Measurements from ENCODE around the gene GRM7.
"Not testable (repeated sequence)": the region's sequence is repeated elsewhere in the genome, so short reads cannot be mapped to it uniquely, and the experiment has no call there.

Gene GRM7

DNA sequence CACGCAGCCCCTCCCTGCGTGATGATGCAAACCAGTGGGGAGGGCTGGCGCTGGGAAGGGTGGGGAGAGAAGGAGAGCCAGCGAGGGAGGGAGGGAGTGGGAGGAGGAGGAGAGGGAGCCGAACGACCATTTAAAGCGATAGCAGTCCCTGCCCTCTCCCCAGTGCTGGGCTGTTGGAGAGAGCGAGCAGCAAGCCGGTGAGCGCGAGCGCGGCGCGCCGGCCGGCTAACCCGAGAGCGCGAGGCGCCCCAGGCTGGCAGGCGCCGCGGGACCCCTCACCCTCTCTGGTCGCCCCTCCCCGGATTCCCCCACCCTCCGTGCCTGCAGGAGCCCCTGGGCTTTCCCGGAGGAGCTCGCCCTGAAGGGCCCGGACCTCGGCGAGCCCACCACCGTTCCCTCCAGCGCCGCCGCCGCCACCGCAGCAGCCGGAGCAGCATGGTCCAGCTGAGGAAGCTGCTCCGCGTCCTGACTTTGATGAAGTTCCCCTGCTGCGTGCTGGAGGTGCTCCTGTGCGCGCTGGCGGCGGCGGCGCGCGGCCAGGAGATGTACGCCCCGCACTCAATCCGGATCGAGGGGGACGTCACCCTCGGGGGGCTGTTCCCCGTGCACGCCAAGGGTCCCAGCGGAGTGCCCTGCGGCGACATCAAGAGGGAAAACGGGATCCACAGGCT, at the start of gene GRM7:
TSS of gene GRM7 (plus strand) at position 162 of the 671 bp plus-strand sequence.
- no peak for DNase-seq (ENCODE audit: low read depth)

DNA sequence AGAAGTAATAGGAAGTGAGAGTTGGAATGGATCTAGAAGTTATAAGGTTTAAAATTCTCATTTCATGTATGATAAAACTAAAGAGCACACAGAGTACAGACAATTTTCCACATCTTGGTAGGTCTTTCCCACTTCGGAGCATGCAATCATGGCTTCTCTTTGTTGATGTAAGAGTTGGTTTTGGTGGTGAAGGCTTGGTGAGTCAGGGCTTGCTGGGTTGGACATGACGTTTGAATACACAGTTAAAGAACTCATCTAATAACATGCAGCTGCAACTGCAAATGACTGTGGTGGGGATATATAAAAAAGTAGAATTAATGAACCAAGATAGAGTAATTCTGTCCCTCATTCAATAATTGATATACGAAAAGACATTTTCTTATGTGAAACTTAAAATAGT, 39.5 kb upstream of the GRM7 start:
- DNase-seq (ENCODE audit: low read depth) = no peak

DNA sequence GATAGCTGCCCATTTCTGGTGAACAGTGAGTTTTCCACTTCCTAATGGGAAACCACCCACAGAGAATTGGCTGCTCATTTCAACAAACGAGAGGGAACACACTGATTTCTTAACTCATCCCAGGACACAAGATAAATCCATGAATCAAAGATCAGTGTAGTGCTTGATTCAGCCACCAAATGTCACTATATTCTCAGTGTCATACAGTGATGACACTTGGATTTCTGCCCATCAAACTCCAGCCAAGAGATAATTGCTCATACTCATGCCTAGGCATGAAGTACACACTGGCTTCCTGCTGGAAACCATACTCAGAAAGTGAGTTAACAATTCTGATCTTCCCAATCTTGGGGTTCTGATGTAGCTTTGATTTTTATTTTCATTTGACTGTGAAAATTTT, 35.4 kb upstream of the GRM7 start:
- DNase-seq (ENCODE audit: low read depth) = no peak

DNA sequence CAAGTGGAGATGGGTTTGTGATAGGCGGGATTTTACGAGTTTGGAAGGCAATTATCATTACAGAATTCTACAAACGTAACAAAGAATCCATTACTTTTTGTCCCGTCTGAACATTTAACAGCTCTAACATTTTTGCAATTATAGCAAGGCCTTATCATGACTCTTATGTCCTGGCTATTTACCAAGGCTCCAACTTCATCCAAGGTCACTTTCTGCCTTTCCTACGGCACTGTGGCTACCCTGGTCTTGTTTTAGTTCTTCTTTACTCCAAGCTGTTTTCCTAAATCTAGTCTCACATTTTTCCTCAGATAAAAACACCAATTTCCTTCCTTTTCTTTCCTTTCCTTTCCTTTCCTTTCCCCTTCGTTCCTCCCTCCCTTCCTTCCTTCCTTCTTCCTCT, 33.5 kb upstream of the GRM7 start:
- no peak for DNase-seq (ENCODE audit: low read depth)

DNA sequence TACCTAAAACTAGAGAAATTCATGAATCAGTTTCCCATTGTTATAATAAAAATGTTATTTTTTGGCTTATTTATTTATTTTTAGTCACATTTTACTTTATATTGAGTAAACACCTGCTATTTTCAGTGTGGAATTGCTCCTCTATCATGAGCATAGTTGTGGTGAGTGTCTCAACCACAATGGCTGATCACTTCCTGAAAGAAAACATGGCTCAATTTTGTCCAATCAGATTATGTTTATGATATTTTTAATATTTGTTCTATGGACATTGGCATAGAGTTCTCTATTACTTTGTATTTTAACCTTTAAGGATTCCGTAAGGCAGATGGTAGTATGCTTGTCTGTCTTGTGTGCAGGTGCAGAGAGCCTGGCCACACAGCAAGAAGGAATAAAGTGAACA, 16.2 kb upstream of the GRM7 start:
- no peak for DNase-seq (ENCODE audit: low read depth)

DNA sequence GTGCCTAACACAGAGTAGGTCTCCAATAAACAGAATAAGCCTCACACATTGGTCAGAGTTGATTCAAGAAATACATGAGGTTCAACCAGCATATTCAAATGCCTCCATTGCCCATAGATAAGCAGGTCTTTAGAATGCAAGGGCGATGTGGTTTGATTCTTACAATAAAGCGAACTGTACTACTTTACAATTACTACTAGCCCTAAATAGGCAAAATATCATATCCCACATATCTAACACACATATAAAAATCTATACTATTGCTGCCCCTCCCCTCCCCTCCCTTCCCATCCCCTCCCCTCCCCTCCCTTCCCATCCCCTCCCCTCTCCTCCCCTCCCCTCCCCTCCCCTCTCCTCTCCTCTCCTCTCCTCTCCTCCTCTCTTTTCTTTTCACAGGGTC, 6.7 kb upstream of the GRM7 start:
- DNase-seq (ENCODE audit: low read depth) = no peak

DNA sequence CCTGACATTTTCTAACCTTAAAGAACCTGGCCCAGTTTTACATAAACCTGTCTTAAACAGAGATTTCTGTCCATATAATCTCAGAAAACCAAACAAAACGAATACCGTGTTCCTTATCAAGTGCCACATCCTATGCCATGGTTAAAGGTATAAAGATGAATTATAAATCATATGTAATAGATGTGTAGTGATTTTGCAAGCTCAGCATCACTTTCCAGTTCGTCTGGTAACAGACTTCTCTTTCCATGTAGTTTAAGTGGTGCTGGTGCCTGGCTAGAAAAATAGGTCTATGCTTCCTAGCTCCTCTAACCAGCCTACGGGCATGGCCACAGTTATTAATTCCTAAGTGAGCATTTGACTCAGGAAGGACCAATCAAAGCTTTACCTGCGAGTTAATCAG, 3.4 kb upstream of the GRM7 start:
- no peak for DNase-seq (ENCODE audit: low read depth)

DNA sequence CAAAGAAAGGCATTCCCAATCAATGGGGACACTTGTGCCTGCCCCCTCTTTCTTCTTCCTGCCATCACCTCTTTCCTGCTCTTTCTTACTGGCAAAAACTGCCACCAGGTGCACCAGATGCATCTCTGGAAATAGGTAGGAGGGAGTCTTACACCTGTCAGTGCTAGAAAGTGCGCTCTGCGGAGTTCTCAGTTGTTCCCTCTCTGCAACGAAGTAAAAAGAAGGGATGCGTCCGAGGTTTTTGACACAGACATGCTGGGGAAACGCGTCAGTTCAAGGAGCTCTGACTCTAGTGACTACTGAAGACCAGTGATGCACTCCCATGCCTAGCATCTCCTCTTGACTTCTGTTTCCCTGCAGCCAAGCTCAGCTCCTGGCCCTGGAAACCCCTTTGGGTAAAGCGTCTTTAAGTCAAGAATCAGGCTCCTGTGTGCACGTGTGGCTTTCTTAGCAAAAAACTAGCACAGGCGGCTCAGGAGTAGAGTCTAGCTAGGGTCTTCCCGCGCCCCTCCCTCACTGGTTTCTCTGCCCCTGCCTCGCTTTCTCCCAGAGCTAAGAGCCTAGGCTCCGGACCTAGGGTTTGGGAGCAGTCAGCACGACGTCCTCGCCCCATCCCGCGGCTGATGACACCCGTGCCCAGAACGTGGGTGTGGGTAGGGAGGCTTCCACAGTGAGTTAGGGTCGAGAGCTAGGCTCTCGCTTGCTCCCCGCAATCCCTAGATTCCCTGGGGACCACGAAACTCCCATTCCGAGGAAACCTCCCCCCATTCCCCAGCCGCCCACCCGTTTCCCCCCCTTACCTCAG, 564 bp upstream of the GRM7 start:
- no peak for DNase-seq (ENCODE audit: low read depth)

DNA sequence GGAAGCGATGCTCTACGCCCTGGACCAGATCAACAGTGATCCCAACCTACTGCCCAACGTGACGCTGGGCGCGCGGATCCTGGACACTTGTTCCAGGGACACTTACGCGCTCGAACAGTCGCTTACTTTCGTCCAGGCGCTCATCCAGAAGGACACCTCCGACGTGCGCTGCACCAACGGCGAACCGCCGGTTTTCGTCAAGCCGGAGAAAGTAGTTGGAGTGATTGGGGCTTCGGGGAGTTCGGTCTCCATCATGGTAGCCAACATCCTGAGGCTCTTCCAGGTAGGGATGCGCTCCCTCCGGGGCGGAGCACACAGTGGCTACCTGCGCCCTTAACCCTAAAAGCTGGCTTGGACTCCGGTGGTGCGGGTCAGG, 698 bp downstream of the GRM7 start:
- DNase-seq (ENCODE audit: low read depth) = no peak

DNA sequence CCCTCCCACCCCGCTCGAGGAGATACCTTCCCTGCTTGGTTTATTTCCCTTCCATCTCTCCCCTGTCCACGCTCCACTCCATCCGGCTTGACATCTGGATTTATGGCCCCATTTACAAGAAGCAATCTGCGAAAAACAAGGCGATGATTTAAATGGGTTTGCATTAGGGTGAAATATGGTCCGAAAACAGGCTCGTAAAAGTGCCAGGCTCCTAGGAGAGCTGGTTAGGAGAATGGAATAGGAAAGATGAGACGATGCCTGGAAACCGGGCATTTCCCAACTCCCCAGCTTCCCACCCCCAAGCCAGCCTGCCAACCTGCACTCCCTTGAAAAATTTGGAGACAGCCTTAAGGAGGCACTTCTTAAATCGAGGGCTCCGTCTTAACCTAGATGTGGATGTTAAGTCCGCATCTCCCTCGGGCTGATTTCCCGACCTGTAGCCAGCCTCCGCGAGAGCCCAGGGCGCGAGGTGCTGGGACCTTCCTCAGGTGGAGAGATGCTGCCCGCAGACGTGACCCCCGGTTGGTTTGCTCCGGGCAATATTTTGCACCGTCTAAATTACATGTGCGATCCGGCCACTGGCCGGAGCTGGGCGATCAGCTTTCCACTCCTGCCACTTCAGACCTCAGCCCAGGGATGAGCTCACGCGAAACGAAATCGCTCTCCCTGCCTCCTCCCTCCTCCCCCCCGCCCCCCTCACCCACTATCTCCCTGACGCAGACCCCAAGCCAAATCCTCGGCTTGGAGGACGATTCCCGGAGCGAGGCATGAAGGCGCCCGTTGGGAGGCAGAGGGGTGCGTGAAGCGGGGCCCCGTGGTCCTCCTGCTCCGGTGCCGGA, 1.3 kb downstream of the GRM7 start:
- no peak for DNase-seq (ENCODE audit: low read depth)

DNA sequence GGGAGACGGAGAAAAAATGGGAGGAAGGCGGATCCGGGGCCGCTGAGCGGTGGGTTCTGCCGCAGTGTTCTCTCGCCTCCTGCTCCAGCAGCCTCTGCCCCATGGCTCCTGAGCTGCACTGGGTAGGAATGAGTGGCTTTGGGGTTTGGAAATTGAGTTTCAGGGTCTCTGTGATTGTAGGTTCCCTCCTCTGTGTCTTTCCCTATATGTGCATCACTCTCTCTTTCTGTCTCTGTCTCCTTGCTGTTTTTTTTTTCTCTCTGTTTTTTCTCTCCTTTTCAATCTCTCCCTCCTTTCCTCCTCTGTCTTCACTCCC, 1.9 kb downstream of the GRM7 start:
- DNase-seq (ENCODE audit: low read depth) = no peak

DNA sequence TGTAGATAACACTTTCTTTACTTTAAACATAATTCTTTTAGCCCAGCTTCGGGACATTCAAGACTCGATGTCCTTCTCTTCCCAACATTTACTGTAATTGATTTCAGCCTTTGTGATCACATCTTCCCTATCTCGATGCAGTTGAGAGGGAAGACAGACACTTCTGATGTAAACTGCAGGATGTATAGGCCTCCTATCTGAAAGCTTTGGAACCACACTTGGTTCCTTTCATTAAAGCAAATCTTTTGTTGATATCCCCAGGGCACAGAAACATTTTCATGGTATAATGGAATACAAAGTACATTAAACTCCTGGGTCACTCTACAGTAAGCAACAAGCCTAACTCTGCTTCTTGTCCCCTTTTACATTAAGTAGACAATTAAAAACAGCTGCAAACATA, 6.4 kb downstream of the GRM7 start:
- no peak for DNase-seq (ENCODE audit: low read depth)

DNA sequence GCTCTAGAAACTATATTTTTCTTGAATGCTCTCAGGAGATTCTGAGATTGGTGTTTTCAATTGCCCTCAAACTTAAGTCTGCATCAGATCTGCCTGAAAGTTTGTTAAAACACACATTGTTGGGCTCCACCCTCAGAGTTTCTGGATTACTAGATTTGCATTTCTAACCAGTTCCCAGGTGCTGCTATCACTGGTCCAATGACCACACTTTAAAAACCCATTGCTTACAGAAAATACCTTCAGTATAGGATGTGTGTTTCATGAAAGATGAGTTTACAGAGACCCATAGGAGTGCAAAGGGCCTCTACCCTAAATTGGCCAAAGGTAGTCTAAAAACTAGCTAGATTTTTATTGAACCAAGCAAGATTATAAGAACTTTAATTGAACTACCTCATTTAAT, 17.8 kb downstream of the GRM7 start:
- no peak for DNase-seq (ENCODE audit: low read depth)

DNA sequence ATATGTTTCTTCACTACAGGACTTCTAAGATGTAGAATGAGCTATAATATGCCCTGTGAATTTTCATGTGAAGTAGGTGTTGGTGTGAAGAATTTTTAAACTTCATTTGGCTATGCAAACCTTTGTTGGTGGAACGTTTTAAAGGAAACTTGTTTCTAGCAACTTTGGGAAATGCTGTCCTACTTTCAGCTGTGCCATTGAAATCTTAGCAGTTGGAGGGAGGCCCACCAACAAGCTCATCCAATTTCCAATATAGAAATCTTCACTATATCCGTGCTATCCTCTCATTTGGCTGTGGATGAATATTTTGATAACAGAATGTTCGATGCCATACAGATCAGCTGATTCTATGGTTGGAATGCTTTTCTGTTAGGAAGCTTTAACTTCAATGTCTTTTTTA, 51.3 kb downstream of the GRM7 start:
- no peak for DNase-seq (ENCODE audit: low read depth)

DNA sequence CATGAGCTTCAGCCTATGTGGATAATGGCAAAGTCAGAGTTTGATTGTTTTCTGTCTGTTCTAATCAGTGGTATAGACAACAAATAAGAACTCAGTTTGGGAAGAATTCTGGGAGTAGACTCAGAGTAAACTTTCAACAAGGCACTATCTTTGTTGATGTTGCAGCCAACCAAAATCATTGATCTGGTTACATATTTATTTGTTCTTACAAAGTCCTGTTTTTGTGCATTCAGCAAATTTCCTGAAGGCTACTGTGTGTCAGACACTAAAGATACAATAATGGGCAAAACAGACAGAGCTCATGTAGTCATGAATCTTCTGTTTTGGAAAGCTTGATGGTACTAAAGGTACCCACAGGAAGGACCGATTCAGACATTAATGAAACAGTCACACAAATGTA, 55.0 kb downstream of the GRM7 start:
- no peak for DNase-seq (ENCODE audit: low read depth)

DNA sequence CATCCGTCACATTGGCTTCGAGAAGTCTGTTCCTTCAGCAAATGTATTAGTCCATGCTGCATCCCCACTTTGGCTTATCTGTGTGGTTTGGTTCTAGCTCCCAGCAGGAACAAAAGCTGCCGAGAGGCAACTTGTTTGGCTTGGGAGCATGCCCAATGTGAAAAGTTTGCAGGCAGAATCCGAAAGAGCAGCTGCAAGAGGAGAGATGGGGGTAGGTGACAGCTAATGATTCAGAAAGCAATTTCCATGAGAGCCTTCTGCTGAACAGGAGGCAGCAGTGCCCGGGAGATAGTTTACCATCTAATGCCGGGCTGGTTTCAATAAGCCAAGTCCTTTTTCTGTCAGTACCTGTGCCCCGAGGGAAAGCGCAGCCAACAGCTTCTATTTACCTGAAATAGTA, 60.2 kb downstream of the GRM7 start:
- DNase-seq (ENCODE audit: low read depth) = no peak

DNA sequence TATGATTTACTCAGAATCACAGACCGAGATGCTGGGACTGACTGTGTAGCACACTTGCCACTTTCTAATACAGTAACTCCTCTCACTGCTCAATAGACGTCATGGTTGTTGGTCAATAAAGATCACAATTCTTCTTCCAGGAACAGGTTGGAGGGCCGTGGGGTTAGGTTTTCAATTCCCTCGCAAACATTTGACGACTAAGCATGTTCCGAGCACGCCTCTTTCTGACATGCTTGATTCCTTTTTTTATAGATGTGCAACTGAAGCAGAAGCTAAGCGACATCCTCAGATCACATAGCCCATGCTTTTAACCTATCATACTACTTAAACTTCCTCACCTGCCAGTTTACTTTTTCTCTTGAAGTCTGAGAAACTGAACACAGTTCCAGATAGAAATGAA, 61.0 kb downstream of the GRM7 start:
- DNase-seq (ENCODE audit: low read depth) = no peak

DNA sequence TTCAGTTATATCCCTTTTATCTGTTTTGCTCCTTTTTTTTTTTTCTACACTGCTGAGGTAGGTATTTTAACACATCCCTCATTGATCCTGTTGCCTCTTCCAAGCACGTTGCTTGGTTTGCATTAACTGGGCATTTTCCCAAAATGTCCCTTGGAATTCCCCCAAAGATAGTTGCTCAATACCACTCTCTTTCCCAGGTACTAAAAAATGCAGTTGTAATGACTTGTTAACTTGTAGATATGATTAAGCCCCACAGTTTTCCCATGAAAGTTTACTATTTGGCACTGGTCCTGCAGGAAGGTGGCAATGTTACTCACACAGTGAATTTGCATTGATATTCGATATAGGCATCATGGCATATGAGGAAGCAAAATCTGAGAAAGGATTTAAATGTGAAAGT, 67.1 kb downstream of the GRM7 start:
- DNase-seq (ENCODE audit: low read depth) = no peak

DNA sequence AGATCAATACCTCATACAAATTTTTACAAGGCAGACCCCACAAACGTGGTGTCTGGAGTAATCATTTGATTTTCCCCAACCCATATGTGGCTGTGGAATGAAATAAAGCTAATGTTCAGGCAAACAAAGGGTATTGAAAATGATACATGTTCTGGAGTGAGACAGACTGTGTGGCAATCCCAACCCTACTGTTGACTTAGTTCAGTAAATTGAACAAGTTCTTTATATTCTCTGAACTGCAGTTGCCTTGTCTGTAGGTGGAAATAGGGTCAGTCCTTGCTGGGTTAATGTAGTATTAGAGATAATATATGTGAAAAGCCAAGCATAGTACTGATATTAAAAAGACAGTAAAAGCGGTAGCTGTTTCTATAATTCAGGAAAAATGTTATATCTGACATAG, 69.0 kb downstream of the GRM7 start:
- no peak for DNase-seq (ENCODE audit: low read depth)

DNA sequence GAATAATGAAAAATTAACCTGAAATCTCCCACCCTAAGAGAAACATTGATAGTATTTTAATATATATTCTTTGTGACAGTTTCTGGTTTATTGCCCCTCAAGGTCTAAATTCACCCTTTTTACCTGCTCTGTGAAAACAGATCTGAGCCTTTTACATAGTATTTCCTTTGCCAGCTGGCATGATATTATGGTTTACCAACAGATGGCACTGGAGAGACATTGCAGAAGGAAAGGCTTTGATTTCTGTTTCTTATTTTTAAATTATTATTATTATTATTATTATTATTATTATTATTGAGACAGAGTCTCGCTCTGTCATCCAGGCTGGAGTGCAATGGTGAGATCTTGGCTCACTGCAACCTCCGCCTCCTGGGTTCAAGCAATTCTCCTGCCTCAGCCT, 74.5 kb downstream of the GRM7 start:
- DNase-seq (ENCODE audit: low read depth) = not testable (repeated sequence)

DNA sequence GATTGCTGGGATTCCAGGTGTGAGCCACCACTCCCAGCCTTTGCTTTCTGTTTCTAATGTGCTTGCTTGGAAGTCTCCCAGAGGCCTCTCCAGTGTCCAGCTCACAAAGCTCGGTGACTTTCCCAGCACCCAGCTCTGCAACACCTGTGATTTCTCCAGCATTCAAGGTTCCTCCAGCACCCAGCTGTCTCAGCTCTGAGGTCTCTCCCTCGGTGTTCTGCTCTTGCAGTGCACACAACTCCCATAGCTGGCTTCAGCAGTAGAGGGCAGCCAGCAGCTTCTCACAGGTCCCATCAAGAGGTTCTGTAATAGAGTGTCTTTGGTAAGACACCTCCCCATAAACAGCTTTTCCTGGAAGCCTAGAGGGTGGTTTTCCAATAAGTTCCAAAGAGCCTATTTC, 75.1 kb downstream of the GRM7 start:
- no peak for DNase-seq (ENCODE audit: low read depth)

DNA sequence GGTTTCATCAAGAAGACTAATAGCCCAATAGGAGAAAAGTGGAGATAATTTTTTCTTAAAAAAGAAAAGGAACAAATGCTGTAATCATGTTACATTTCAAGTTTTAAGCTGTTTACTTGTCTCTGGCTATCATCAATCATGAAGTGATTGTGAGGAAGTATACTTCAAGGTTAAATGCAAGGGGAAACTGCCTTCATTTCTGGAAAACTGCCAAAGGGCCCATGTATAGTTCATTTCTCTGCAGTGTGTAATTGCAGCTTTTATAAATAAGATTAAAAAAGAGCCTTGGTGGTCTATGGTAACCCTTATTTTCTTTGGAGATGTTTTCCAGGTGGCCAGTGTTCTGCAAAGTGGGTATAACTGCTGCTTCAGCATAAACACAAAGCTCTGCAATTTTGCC, 101.9 kb downstream of the GRM7 start:
- no peak for DNase-seq (ENCODE audit: low read depth)

DNA sequence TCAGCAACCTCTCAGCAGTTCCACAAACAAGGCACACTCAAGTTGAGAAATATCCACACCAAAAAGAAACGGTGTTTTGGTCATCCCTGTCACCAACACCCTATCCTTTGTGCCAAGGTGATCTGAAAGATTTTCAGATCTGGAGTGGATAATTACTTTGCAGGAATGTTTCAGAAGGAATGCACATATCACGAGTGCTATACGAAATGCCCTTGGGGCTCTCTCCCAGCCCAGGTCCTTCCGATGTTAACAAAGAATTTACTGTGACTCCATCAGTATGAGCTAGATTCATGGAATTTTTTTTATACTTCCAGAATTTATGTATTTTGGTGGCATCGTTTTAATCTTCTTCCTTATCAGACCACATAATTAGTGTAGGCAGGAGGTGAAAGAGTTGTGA, 105.0 kb downstream of the GRM7 start:
- no peak for DNase-seq (ENCODE audit: low read depth)

Measured in stimulated activated CD8-positive, alpha-beta memory T cell treated with anti-CD3 and anti-CD28 coated beads, Interleukin-15, amount 100 ng/mL, for 1 hour (primary cell).